Liver (tissue), 9 donors: ENCODE measurements around the gene CERKL. TPM values are rescaled to one million over a fixed set of nuclear protein-coding genes. Genes with fewer than 3 reads are reported as not detected.

ENCODE experiments used
- DNase-seq: peaks from one replicate; pipeline ENCODE4 v3.0.0-alpha.2; 2017; ENCODE audit warnings: low spot score
- H3K27ac ChIP-seq, 2 donors: one replicate each; pipeline ENCODE4 v1.7.0; 2013; ENCODE audit warnings: inconsistent platforms in 2 of 2, low read length in 2 of 2, control low read depth in 1 of 2, low read depth in 1 of 2, mild to moderate bottlenecking in 1 of 2
- H3K27me3 ChIP-seq, 4 donors: one replicate each; pipeline versions ENCODE4 v1.6.1 to v1.7.0; 2013; ENCODE audit warnings: low read length in 3 of 4, inconsistent platforms in 1 of 4, mild to moderate bottlenecking in 1 of 4, moderate library complexity in 1 of 4; ENCODE audit not compliant: control insufficient read depth in 4 of 4, insufficient read depth in 4 of 4
- H3K36me3 ChIP-seq, 4 donors: one replicate each; pipeline versions ENCODE4 v1.6.1 to v1.7.0; 2013; ENCODE audit warnings: low read length in 3 of 4, mild to moderate bottlenecking in 3 of 4, low read depth in 1 of 4, moderate library complexity in 1 of 4; ENCODE audit not compliant: control insufficient read depth in 4 of 4, insufficient read depth in 3 of 4
- H3K4me1 ChIP-seq, 4 donors: one replicate each; pipeline versions ENCODE4 v1.6.1 to v1.7.0; 2013; ENCODE audit warnings: low read length in 3 of 4, mild to moderate bottlenecking in 3 of 4, moderate library complexity in 1 of 4; ENCODE audit not compliant: control insufficient read depth in 4 of 4, insufficient read depth in 4 of 4
- H3K4me3 ChIP-seq, 3 donors: one replicate each; pipeline versions ENCODE4 v1.6.1 to v1.7.0; 2013; ENCODE audit warnings: low read length in 3 of 3, control low read depth in 1 of 3, low read depth in 1 of 3, mild to moderate bottlenecking in 1 of 3
- H3K9ac ChIP-seq, 2 donors: one replicate each; pipeline ENCODE4 v1.7.0; 2013; ENCODE audit warnings: low read length in 2 of 2, mild to moderate bottlenecking in 2 of 2, moderate library complexity in 2 of 2, control low read depth in 1 of 2, low read depth in 1 of 2
- H3K9me3 ChIP-seq, 4 donors: one replicate each; pipeline versions ENCODE4 v1.6.1 to v1.7.0; 2013; ENCODE audit warnings: low read length in 3 of 4; ENCODE audit not compliant: control insufficient read depth in 4 of 4
- WGBS: extraction: QIAGEN DNeasy Blood & Tissue Kit; methylation state at CpG from one replicate; pipeline ENCODE4 v1.1.7; 2013; 5-methylcytosine and 5-hydroxymethylcytosine counted together
- polyA plus RNA-seq, 2 donors: library from polyadenylated mRNA; stranded (reverse) in 1 of 2; unstranded in 1 of 2; fragments of 200-250 nt in 1 of 2; fragments of >200 nt in 1 of 2; fragmentation: Nextera tagmentation in 1 of 2; extraction: Ambion mirVana in 1 of 2; gene quantifications; one replicate each; pipeline versions ENCODE4 v1.2.1 to v1.2.3, GENCODE V29; 2013 to 2015
- total RNA-seq, 2 donors: library from RNA; depleted of rRNA; stranded (reverse); fragments of >200 nt; gene quantifications; one replicate each; pipeline ENCODE4 v1.2.3, GENCODE V29; 2014
- TF ChIP-seq, protein P1 (sequence below): IDR thresholded peaks from 2 replicates; pipeline ENCODE4 v1.6.1; 2016; ENCODE audit warnings: antibody characterized with exemption
- donor health status: healthy.
- donor health status: healthy.
- donor health status: healthy.
- donor health status: healthy.
- donor health status: healthy.

CERKL gene
- total and polyA plus RNA-seq, 4 donors: 0.50 to 0.79 TPM; not detected in 2

DNA sequence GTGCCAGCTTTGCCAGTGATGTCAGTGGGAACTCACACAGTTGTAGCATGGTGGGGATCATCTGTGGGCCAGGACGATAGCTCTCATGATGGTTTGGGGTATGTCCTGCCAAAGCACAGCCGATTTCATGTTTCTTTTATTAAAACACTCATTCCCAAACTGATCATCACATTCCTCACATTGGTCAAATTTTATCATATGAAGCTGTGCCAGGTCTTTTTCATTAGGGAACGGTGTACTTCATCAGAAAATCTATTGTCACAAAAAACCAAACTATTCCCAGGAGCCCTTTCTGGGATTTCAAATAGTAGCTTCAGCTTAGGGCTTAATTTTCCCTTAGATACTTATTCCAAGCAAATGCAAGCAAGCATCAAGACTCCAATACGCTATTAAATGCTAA is 157.7 kb downstream of the CERKL start:
- no peaks in the 10 kb centered on the region for H3K36me3 ChIP-seq
- DNase-seq: no peak
- no peak overlapping the region for H3K4me3 ChIP-seq
- H3K9ac ChIP-seq: no peak overlapping the region
- H3K27ac ChIP-seq: no peak overlapping the region
- peaks cover 0 to 4% (median 0%) of the 10 kb centered on the region in 4 donors for H3K27me3 ChIP-seq
- H3K9me3 ChIP-seq: no peaks in the 10 kb centered on the region
- TF ChIP-seq, protein P1, sequence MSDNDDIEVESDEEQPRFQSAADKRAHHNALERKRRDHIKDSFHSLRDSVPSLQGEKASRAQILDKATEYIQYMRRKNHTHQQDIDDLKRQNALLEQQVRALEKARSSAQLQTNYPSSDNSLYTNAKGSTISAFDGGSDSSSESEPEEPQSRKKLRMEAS: no peak
- H3K4me1 ChIP-seq: no peaks in the 10 kb centered on the region
- WGBS: 71% methylated on average over 4 of the region's 4 CpGs

Other genes starting within 250 kb of the CERKL start
- 100 to 1,000 TPM in 1 of 2 donors, 1 to 10 TPM in 1; 6.4 to 142 TPM for gene ITGA4, start 199.7 kb downstream of the CERKL start, total RNA-seq
- 1 to 10 TPM; 1.6 to 1.7 TPM for gene ITGA4, start 199.7 kb downstream of the CERKL start, polyA plus RNA-seq
- not detected for gene NEUROD1, start 23.4 kb upstream of the CERKL start, total RNA-seq
- gene NEUROD1, start 23.4 kb upstream of the CERKL start, polyA plus RNA-seq: not detected
- gene ITPRID2, start 234.6 kb upstream of the CERKL start, total RNA-seq: 100 to 1,000 TPM in 1 of 2 donors, 10 to 100 TPM in 1; 65.3 to 145 TPM
- 10 to 100 TPM; 31.2 to 44.9 TPM for gene ITPRID2, start 234.6 kb upstream of the CERKL start, polyA plus RNA-seq